ENCODE measurements around the gene AHSP.

DNA sequence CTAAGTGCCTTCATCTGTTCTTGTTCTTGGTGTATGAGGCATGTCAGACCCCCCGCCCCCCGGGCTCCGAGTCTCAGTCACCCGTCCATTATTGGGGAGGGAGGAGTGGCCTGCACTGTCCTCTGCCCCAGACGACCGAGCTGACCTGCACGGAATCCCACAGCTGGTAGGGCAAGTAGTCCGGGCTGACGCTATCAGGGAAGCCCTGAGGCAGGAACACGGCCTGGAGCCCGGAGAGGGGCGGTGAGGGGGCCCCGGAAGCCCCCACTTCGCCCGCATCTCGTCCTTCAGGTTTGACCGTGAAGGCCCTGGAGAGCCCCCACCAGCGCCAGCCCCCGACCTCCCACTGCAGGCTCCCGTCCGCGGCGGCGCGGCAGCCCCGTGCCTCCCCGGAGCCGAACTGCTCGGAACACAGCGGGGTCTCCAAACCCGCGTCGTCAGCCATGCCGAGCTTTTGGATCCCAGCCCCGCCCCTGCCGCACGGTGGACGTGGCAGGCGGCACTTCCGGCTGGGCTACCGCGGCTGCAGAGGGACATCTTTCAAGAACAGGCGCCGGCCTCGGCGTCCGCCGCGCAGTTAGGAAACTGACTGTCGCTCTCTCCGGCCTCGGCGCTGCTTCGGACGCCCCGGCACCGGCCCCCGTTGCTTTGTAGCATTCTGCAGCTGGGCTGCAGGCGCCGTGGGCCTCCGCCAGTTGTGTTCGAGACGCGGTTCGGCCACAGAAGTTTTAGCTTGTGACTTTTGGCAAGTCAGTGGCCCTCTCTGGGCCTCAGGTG lies 19.6 kb upstream of the AHSP start, which contains the start of gene RUSF1:
- TF ChIP-seq, protein P1, sequence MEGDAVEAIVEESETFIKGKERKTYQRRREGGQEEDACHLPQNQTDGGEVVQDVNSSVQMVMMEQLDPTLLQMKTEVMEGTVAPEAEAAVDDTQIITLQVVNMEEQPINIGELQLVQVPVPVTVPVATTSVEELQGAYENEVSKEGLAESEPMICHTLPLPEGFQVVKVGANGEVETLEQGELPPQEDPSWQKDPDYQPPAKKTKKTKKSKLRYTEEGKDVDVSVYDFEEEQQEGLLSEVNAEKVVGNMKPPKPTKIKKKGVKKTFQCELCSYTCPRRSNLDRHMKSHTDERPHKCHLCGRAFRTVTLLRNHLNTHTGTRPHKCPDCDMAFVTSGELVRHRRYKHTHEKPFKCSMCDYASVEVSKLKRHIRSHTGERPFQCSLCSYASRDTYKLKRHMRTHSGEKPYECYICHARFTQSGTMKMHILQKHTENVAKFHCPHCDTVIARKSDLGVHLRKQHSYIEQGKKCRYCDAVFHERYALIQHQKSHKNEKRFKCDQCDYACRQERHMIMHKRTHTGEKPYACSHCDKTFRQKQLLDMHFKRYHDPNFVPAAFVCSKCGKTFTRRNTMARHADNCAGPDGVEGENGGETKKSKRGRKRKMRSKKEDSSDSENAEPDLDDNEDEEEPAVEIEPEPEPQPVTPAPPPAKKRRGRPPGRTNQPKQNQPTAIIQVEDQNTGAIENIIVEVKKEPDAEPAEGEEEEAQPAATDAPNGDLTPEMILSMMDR (IDR thresholded peaks at IDR 0.05; ENCODE audit: low read depth, low read length), result no peak
- TF ChIP-seq EZH2phosphoT487 (IDR thresholded peaks at IDR 0.05; ENCODE audit: low read depth), result no peak
